ENCODE results near the gene DHTKD1.
"Not testable (repeated sequence)": the region's sequence is repeated elsewhere in the genome, so short reads cannot be mapped to it uniquely, and the experiment has no call there.

Gene DHTKD1

GRCh38 chr10:12154516-12154915, 85.8 kb downstream of the DHTKD1 start:
- no peak for DNase-seq

- no peak for DNase-seq
Observed at GRCh38 chr10:12156367-12157123, 87.8 kb downstream of the DHTKD1 start.

- DNase-seq: no peak
Observed at GRCh38 chr10:12158111-12158510, 89.4 kb downstream of the DHTKD1 start.

- no peak for DNase-seq
Observed at GRCh38 chr10:12160664-12161063, 91.9 kb downstream of the DHTKD1 start.

- no peak for DNase-seq
Observed at GRCh38 chr10:12162927-12163326, 94.2 kb downstream of the DHTKD1 start.

GRCh38 chr10:12164085-12164484, 95.3 kb downstream of the DHTKD1 start:
- DNase-seq: no peak

GRCh38 chr10:12165036-12165435, 96.3 kb downstream of the DHTKD1 start:
- no peak for DNase-seq

- DNase-seq: no peak
Observed at GRCh38 chr10:12165999-12166775, 97.4 kb downstream of the DHTKD1 start.

- not testable (repeated sequence) for DNase-seq
Observed at GRCh38 chr10:12171512-12171911, 102.8 kb downstream of the DHTKD1 start.

All from DMS79 treated with DMSO at 0.1 percent for 48 hours (cell line).